Activated CD8-positive, alpha-beta memory T cell treated with anti-CD3 and anti-CD28 coated beads, Interleukin-2, amount 50 U/mL, for 1 hour (primary cell): ENCODE results near the gene LIX1L.

Experiments
- DNase-seq: peaks from one replicate; pipeline ENCODE4 v3.0.0-alpha.2; 2020; ENCODE audit errors: extremely low read depth

LIX1L gene

DNA sequence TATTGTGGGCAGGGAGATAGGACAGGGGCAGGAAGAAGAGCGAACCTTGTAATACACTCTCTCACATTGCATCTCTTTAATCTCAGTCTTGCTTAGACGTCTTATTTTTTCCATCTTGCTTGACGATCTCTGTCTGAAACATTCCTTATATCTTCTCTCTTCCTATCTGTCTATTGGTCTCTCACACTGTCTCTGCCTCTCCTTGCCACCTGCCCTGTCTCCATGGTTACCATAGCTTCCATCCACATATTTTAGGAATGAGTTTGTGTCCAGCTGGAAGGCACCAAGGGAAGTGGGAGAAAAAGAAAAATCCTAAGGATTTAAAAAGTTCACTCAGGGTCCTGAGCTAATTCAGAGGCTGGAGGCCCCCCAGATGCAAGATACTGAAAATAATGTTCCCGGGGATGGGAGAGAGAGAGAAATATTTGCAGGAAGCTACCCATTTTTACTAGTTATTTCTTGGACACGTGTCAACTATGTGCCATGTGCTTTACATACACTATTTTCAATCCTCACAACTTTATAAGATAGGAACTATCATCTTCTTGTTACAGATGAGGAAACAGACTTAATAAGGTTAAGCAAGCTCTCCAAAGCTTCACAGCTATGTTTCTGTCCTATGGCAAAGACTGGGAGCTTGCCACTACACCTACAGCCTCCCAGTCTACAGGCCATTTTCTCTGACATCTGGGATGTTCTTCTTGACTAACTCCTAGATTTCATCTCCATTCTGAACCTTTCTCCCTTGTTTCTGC lies 5.6 kb upstream of the LIX1L start:
- no peak for DNase-seq

DNA sequence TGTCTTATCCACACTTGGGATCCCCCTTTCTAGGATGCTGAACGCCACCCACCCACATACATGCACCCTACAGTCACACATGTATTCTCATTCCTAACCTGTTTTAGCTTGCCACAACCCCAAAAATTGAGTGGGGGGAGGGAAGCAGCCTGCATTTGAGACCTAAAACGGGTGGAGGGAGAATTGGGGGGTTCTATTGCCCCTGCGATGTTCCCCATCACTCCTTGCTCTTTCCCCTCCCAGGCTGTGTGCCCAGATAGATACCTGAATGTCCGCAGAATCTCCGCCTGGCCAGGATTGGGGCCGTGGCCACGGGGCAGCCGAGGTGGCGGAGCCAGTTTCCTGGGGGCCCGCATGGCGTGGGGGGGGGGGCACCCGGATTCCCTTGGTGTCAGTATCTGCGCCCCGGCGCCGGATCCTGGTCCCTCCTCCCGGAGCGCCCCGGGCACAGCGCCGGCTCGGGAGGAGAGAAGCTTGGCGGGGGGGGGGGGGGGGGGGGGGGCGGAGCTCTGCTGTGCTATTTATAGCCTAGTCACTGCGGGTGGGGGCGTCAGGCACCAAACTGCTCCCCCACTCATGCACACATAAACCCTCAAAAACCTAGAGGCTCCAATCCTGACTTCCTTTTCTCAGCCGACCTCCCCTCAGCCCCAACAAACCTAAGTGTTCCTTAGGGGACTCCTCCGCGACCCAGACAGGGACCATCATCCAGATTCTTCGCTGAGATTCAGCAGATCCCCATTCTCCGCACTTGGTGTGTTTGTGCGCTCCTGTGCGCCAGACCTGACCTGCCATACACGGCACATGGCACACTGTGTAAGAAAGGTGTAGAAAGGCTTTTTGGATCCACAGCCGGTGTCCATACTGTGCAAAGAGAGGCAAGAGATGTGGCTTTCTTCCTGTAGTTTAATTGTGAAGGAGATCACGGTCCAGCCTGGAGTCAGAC lies 4.6 kb upstream of the LIX1L start:
- DNase-seq = no peak

DNA sequence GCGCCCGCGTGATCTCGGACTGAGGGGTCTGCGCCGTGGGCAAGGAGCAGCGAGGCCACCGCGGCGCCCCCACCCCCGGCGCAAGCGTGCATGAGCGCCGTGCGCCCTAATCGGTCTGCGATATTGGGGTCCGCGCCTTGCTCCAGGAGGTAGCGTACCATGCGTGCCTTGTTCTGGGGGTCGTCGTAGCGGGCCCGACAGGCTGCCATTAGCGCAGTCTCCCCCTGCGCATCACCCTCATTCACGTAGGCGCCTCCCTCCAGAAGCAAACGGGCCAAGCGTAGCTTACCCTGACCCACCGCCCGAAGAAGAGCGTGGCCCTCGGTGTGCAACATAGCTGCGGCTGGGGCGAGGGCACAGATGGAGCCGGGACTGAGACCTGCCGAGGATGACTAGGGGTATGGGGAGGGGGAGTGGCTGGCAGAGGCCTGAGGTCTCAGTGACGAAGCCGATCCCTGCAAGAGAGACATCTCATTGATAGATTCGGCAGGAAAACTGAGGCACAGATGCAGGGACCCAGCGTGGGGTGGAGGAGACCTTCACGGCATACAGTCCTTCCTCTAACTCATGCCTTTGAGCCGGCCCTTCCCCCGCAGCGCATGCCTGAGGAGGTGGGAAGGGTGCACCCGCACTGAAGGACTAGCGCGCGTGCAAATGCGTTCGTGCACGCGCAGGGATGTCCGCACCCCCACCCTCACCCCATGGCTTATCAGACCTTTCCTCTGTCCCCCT lies 3.8 kb upstream of the LIX1L start:
- no peak for DNase-seq

DNA sequence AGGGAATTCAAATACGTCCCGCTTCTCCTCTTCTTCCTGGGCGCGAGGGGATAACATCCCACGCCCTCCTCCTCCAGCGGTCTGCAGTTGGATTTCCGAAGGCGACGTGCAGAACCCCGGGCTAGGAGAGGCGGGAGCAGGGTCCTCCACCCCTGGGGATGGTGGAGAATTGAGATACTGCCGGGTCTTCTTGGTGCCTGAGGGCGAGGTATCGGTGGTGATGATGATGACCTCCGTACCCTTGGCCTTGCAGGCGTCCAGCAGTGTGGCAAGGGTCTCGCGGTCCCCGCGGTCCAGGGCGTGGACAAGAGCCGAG lies 3.2 kb upstream of the LIX1L start:
- no peak for DNase-seq

GRCh38 chr1:145960468-145961108 lies 2.8 kb upstream of the LIX1L start:
- no peak for DNase-seq

DNA sequence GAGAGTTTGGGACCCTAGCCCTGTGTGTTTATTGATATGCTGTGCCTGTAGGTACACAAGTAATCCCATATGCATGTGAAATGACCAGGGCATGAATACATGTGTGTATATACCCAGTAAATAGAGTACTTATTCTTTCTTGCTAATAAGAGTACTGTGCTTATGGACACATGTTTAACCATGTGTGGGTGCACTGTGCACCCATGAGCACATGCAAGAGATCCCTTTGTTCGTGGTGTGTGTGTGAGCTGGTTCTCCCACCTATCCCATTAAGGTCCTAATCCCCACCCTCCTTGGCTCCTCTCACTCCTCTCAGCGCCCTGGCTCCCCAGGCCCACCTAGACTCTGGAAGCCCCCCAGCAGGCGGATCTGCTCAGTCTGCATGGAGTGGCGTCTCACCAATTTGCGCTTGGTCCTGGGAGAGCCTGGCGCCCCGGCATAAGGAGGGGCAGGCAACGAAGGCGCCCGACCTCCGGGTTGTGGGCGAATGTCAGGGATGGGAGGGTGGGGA lies 2.2 kb upstream of the LIX1L start:
- DNase-seq = no peak

GRCh38 chr1:145959333-145959732 lies 1.5 kb upstream of the LIX1L start:
- DNase-seq = no peak

DNA sequence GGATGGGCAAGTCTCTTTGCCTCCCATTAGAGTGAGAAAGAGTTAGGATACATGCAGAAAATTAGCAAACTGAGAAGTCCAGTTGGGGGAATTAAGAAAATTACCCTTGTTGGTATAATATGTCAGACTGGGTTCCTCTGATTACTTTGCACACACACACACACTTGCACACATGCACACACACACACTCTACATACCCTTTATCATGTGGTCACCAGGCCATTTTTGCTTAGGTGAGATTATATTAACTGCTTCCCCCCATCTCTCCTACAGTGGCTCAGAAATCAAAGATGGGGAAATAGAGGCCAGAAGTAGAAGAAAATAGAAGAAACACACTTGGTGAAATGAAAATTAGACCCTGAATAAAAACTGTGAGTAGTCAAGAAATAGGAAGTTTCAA lies 917 bp upstream of the LIX1L start:
- no peak for DNase-seq

DNA sequence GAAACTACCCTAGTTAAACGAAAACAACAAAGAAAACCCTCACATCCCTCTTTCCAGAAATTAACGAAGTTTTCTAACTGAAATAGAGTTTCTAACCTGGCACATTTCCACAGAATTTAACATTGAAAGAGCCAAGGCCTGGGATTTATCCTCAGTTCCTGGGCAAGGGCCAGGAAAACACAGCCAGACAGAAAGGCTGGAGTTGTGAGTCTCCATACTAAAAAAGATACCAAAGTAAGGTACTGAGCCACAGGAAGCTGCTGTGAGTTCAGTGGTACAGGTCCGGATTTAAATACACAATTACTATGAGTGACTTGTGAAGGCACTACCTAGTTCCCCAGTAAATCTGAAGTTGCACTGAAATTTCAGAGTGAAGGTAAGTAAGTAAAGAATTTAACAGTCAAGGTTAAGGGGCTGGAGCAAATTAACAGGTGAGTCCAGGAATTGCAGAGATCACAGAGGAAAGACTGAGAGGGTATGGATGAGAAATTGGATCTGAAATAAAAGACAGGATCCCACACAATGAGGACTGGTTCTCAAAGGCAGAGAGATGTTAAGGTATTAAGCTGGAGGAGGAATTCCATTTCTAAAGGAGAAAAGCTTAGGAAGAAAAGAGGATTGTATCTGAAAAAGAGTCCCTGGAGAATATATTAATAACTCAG lies 905 bp downstream of the LIX1L start:
- DNase-seq = no peak

GRCh38 chr1:145956361-145956760 lies 1.5 kb downstream of the LIX1L start:
- DNase-seq = no peak

DNA sequence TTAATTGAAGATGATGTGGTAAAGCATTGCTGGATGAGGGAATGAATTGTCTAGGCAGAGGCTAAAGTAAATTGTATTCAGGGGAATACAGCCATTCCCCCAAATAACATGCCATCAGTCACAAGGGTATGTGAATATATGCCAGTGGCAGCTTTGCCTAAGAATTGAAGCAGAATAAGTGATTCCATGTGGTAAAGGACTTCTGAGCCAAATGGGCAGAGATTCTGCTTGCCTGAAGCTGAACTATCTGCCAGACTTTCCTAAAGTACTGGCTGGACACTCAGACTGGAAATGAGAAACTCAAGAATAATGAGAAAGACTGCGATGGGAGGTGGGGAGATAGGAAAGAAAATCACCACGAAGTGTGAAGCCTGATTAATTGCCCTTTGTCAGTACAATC lies 2.4 kb downstream of the LIX1L start:
- no peak for DNase-seq

DNA sequence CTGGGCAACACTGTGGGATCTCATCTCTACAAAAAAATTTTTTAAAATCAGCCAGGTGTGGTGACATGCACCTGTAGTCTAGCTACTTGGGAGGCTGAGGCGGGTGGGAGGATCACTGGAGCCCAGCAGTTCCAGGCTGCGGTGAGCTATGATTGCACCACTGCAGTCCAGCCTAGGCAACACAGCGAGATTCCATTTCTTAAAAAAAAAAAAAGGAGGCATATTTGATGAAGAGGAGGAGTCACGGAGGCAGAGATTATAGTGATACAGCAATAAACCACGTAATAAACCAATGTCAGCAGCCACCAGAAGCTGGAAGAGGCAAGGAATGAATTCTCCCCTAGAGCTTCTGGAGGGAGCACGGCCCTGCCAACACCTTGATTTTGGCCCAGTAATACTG lies 4.0 kb downstream of the LIX1L start:
- no peak for DNase-seq

DNA sequence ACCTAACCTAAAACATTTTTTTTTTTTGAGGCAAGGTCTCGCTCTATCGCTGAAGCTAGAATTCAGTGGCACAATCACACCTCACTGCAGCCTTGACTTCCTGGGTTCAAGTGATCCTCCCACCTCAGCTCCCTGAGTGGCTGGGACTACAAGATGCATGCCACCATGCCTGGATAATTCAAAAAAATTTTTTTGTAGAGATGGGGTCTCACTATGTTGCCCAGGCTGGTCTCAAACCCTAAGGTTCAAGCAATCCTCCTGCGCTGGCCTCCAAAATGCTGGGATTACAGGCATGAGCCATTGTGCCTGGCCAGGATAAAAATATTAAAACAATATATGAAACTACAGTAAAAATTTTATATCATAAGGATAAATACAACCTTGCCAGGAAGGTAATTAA lies 4.9 kb downstream of the LIX1L start:
- DNase-seq = no peak

DNA sequence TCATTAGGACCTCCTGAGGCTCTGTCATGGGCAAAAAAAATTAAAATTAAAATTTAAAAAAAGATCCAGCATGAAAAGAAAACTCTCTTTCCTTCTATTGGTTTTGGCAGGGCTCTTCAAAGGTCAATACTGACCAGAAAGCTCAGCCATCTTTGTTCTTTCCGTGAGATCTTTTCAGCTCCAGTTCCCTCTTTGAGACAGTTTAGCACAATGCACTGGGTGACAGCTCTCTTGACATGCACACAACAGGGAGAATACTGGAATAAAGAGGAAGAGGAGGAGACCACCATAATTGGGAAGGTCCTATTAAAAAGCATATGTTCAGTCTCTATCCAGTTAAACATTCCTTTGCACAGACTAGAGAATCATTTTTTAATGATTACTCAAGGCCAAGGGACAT lies 6.3 kb downstream of the LIX1L start:
- DNase-seq = no peak

GRCh38 chr1:145949219-145949618 lies 8.6 kb downstream of the LIX1L start:
- DNase-seq = no peak

DNA sequence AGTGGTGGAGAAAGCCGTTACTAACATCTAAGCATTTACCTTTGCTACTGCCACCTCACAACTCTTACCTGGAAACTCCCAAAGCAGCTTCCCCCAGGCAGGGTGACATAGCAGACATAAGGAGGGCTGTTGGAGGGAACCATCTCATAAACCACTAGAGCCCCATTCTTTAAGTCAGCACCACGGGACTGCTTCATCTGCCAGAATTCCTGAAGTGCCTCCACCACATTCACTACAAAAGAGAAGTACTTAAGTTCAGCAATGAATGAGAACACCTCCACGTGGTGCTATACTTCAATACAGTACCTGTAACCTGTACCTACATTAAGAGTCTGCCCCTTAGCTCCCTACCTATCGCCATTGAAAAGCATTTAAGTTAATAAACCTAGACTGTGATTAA lies 10.3 kb downstream of the LIX1L start:
- no peak for DNase-seq

DNA sequence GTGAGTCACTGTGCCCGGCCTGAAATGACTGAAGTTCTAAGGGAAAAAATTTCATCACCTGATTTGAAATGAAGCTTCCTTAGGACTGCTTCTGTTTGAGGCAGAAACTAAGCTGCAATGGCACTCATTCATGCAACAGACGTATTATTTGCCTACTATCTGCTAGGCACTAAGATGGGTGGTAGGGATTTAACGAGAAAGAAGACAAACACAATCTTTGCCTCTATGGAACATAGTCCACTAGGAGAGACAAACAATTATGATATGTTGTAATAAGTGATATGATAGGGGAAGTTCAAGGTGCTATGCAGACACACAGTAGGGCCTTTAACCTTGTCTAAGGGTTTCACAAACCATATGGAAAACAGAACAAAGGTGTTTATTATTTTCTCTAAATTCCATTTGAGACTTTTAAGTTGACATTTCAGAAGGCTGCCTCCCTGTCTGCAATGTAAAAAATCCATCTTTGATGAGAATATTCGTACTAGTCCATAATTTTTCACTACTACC lies 11.3 kb downstream of the LIX1L start:
- no peak for DNase-seq

DNA sequence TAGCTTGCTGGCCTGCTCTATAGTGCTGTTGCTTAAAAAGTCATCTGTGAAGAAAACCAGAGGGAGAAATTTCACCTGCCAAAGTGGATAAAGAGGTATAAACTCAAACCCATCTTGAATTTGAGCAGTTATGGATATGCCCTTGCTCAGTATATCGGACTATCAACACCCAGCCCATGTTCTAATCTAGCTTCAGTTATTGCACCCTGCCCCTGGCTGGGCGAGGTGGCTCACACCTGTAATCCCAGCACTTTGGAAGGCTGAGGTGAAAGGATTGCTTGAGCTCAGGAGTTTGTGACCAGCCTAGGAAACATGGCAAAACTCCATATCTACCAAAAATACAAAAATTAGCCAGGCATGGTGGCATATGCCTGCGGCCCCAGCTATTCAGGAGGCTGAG lies 13.3 kb downstream of the LIX1L start:
- DNase-seq = no peak

GRCh38 chr1:145942871-145943270 lies 14.9 kb downstream of the LIX1L start:
- no peak for DNase-seq

- DNase-seq = no peak
Observed at GRCh38 chr1:145942405-145942804, 15.4 kb downstream of the LIX1L start.

- DNase-seq = no peak
Observed at GRCh38 chr1:145937436-145937835, 20.4 kb downstream of the LIX1L start.
